Left ventricle myocardium superior (tissue), 1 donor: Measurements from ENCODE around the gene SNCG. TPM values are rescaled to one million over a fixed set of nuclear protein-coding genes. Genes with fewer than 3 reads are reported as not detected.
A peak's percentile ranks its signal among the peaks of the same experiment; 100 is the strongest.
"Not testable (repeated sequence)": the region's sequence is repeated elsewhere in the genome, so short reads cannot be mapped to it uniquely, and the experiment has no call there.

ENCODE experiments used
- ATAC-seq: fragments of 200-7000 bp; cut with Tn5 transposase; one replicate; pipeline ENCODE4 v1.9.1; 2020; ENCODE audit warnings: mild to moderate bottlenecking, moderate library complexity
- DNase-seq: peaks from one replicate; pipeline ENCODE4 v3.0.0-alpha.2; 2020
- intact Hi-C: fragments of 100-400 bp; cut with micrococcal nuclease; formaldehyde crosslinking; loops from one replicate; pipeline ENCODE4 v1.11.0; 2022
- total RNA-seq: library from RNA; stranded (reverse); fragmentation: NEBNext Ultra II Directional; extraction: Animal tissue kit (Norgen Biotek cat#: 25700); gene quantifications from one replicate; pipeline ENCODE4 v1.2.1, GENCODE V29; 2021
- donor health status: DM: no; HTN: yes; CAD: no; lungs with severe emphysema.

SNCG gene
- total RNA-seq, 1 donor from 2014 or later = 21.2 TPM

DNA sequence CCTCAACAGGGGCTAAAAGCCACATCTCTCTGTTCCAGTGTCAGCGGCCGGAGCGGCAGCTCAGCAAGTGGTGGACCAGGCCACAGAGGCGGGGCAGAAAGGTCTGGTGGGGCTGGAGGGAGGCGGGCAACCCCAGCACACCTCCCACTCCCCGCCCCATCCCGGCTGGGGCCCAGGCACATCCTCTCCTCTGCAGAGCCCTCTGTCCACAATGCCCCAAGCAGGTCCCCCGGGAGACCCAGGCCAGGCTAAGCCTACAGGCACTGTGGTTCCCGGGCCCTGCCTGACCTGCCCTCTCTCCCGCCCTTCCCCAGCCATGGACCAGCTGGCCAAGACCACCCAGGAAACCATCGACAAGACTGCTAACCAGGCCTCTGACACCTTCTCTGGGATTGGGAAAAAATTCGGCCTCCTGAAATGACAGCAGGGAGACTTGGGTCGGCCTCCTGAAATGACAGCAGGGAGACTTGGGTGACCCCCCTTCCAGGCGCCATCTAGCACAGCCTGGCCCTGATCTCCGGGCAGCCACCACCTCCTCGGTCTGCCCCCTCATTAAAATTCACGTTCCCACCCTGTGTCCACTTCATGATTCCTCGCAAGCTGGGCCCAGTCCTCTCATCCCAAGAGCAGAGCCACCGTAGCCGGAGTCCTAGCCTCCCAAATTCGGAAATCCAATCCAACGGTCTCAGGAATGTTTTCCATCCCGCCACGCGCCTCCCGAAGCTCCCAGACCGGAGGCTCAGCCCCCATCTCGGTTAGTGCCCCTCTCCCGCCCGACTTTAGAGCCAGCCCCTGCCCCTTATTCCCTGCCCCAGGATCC, 12.0 kb downstream of the SNCG start:
- DNase-seq = peak; percentile 92
- intact Hi-C loops = no loop called here
- peak; percentile 73 for ATAC-seq

DNA sequence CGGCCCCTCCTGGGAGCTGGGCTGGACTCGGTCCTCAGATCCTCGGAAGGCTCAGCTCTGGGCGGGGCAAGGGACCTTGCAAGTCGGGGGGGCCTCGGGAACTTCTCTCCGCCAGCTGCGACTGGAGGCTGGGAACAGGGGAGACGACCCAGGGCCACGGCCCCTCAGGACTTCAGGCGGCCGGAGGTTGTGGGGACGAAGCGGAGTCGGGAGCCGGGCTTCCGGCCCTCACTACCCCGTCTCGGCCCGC, 12.5 kb downstream of the SNCG start:
- DNase-seq (no peak), ATAC-seq (peak; percentile 41)
- intact Hi-C loops = no loop called here

DNA sequence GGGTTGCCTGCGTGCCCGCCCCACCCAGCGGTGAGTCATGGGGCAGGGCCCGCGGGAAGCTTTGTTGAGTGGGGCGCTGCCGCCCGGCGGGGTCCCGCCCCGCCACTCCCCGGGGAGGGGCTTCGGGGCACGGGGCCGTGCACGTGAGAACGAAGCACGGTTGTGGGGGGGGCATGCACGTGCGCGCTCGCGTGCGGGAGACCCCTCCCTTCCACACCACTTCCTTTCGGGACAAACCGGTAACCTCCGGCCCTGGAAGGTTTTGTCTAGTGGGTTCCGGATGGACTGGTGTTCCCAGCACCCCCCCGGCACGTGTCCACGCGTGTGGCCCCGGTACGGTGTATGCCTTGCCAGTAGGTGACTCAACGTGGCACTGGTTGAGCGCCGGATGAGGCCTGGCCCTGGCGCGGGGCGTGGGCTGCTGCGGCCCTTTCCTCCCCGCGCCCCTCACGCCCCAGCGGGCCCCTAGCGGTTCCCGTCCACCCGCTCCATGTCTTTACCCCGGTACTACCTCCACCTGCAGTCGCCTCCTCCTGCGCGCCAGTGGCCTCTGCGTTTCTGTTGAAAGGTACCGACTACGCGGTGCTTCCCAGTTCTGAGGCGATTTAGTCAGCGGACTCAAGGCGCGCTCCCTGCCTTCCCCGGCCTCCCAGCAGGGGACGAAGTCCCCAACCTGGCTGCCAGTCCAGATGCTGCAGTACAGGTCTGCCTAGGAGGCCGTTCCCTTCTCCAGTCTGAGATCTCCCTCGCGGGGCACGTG, 13.0 kb downstream of the SNCG start:
- intact Hi-C loops = no loop called here
- DNase-seq (peak; percentile 93), ATAC-seq (peak; percentile 85)

DNA sequence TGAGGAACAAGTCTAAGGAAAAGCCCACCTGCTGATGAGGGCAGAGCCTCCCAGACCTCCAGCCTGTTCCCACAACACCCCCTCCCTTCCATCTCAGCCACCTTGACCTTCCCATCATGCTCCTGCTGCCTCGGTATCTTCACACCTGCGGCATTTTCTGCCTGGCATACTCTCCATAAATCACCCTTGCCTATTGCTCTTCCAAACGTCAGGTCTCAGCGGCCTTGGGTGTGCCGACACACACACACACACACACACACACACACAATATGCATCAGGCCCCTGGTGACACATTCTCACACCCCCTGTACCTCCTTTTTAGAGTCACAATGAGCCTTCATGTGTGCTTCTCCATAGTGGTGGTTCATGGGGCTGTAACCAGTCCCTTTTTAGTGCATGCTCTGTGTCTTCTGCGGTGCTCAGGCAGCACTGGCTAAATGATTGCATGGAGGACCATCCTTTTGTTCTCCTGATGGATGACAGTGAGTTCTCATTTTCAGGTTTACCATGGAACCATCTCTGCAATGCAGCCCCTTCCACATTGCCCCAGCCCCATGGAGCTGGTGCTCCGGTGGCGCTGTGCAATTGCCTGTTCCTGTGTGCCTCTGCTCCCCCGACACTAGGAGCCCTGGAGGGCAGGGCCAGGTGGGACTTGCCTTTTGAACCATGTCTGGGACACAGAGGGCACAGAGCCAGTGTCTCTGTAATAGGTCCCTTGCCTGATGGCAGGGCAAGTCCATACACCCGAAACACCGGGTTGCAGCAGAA, 14.4 kb downstream of the SNCG start:
- ATAC-seq (no peak), DNase-seq (no peak)
- intact Hi-C loops = no loop called here

DNA sequence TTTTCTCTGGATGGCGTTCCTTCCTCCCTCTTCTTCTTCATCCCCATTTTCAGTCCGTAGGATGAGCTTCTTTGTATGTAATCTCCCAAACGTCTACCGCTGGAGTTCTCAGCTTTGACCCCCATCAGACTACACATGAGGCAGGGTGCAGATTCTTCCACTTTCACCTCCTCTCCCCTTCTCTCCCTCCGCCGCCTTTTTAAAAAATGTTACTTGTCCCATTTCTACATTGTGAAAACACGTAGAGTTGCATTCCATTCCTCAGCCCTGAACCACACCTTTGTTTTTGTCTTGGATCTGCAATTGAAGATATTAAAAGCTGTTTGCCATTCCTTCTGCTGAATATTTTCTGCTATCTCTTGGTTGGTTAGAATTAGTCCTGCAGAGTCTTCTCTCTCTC, 16.1 kb downstream of the SNCG start:
- intact Hi-C loops = no loop called here
- no peak for ATAC-seq
- no peak for DNase-seq

DNA sequence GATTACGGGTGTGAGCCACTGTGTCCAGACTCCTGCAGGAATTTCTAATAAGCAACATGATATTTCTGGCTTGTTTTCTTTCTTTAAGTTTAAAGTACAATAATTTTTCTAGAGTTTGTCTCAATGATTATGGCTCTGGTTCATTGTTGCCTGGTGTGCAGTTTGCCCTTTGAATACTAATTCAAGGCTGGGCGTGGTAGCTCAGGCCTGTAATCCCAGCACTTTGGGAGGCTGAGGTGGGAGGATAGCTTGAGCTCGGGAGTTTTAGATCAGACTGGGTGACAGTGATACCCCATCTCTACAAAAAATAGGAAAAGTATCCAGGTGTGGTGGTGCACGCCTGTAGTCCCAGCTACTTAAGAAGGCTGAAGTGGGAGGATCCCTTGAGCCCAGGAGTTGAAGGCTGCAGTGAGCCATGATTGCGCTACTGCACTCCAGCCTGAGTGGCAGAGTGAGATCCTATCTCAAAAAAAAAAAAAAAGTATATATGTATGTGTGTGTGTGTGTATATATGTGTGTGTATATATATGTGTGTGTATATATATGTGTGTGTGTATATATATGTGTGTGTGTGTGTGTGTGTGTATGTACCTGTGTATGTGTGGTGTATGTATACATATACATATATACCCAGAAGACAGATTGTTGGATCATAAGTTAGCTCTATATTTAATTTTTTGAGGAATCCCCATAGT, 18.1 kb downstream of the SNCG start:
- intact Hi-C loops = no loop called here
- no peak for DNase-seq
- no peak for ATAC-seq

DNA sequence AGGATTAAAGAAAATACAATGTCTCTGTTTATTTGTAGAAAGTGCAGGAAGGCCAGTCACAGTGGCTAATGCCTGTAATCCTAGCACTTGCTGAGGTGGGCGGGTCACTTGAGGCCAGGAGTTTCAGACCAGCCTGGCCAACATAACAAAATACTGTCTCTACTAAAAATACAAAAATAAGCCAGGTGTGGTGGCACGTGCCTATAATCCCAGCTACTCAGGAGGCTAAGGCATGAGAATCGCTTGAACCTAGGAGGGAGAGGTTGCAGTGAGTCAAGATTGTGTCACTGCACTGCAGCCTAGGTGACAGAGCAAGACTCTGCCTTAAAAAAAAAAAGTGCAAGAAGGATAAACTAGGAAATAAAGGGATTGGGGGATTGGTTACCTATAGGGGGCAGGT, 20.1 kb downstream of the SNCG start:
- ATAC-seq, intact Hi-C loops, DNase-seq: not testable (repeated sequence)

DNA sequence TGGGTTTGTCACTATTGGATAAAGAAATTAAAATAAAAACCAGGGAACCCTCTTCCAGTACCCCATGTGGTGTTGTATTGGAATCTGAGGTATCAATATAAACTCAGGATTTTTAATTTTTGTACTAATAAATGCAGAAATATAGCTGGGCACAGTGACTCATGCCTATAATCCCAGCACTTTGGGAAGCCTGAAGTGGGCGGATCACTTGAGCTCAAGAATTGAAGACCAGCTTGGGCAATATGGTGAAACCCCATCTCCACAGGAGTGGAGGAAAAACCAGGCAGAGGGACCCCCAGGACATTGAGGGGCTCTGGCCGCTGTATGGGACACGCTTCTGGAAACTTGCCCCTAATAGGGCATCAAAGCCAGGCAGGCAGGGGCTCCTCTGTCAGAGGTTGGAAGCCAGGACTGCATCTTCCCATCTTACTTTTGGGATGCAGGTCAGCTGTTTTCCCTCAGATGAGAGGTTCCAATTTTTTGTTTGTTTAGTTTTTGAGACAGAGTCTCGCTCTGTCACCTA, 21.0 kb downstream of the SNCG start:
- peak; percentile 5 for ATAC-seq
- intact Hi-C loops = no loop called here
- no peak for DNase-seq

DNA sequence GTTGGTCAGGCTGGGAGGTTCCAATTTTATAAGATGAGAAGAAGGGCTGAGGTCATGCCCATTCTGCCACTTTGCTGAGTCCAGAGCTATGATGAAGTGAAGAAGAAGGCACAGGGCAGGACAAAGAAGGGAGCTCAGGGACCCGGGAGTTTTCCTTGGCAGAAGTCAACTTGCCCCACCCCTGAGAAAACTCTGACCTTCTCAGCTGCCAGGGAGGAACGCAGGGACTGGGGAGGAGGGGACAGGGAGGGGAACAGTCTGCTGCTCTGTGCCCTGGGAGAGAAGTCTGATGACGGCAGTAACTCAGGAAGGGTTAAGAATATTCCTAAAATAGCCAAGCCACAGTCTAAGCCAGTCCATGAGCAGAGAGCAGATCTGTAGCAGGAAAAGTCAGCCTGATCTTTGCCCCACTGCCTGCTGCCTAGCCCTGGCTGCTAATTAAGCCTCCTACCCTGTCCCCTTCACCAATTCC, 21.6 kb downstream of the SNCG start:
- DNase-seq = peak; percentile 60
- peak; percentile 92 for ATAC-seq
- intact Hi-C loops = no loop called here

DNA sequence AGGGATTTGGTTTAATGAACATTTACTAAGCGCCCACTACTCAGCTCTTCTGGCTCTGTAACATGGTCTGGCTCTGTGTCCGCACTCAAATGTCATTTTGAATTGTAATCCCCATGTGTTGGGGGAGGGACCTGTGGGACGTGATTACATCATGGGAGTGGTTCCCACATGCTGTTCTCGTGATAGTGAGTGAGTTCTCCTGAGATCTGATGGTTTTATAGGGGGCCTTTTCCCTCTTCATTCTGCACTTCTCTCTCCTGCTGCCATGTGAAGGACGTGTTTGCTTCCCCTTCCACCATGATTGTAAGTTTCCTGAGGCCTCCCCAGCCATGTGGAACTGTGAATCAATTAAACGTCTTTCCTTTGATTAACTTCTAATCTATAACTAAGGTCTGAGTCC, 22.6 kb downstream of the SNCG start:
- peak; percentile 21 for ATAC-seq
- intact Hi-C loops, DNase-seq: not testable (repeated sequence)

DNA sequence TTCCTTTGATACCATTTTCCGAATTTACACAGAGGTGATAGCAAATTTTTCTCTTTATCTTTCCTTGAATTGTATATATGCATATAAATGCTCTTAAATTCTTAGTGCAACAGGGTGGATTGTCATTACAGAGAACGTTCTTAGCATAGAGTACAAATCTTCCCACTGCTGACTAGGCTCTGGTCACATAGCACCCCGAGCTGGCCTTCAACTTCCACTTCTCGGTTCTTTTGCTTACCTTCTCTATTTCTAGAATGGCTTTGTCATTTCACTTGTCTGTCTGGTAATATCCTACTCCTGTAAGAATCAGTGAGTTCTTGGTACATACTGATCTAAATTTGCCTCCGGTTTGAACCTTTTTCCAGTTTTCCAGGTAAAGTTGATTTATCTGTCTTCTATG, 23.3 kb downstream of the SNCG start:
- ATAC-seq = no peak
- intact Hi-C loops = no loop called here
- no peak for DNase-seq

DNA sequence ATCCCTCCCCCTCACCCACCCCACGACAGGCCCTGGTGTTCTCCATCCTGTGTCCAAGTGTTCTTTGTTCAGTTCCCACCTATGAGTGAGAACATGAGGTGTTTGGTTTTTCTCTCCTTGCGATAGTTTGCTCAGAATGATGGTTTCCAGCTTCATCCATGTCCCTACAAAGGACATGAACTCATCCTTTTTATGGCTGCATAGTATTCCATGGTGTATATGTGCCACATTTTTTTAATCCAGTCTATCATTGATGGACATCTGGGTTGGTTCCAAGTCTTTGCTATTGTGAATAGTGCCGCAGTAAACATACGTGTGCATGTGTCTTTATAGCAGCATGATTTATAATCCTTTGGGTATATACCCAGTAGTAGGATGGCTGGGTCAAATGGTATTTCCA, 26.1 kb downstream of the SNCG start:
- intact Hi-C loops, ATAC-seq, DNase-seq: not testable (repeated sequence)

DNA sequence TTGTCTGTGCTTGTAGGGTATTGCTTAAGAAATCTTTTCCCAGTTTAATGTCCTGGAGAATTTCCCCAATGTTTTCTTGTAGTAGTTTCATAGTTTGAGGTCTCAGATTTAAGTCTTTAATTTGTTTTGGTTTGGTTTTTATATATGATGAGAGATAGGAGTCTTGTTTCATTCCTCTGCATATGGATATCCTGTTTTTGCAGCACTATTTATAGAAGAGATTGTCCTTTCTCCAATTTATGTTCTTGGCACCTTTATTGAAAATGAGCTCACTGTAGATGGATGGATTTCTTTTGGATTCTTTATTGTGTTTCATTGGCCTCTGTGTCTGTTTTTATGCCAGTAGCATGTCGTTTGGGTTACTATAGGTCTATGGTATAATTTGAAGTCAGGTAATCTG, 30.1 kb downstream of the SNCG start:
- intact Hi-C loops = no loop called here
- no peak for ATAC-seq

DNA sequence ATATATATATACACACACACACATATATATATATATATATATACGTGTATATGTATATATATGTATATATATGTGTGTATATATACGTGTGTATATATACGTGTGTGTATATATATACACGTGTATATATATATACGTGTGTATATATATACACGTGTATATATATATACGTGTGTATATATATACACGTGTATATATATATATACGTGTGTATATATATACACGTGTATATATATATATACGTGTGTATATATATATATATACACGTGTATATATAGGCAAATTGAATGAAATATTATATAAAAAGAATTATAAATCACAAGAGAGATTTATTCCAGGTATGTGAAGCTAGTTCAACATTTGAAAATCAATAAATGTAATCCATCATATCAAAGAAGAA, 33.0 kb downstream of the SNCG start:
- intact Hi-C loops, DNase-seq, ATAC-seq: not testable (repeated sequence)

More for the DNA sequence above, 30.1 kb downstream of the SNCG start:
- DNase-seq = no peak

DNA sequence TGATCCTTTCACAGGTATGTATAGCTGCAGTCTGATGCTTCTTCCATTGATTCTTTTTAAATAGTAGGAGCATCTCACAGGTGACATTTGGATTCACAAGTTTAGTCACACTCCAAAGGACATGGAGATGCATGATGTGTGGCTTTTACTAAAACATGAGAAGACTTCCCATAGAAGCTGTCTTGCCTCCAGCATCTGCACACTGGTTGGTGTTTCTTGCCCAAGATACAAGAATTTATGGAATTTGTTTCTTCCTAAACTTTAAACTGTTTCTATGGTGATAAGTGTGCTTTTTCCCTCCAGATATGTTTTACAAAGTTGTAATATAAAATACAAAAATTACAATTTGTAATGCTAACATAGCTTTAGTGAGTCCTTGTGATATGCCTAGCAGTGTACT, 34.1 kb downstream of the SNCG start:
- intact Hi-C loops = no loop called here
- ATAC-seq (no peak), DNase-seq (no peak)

DNA sequence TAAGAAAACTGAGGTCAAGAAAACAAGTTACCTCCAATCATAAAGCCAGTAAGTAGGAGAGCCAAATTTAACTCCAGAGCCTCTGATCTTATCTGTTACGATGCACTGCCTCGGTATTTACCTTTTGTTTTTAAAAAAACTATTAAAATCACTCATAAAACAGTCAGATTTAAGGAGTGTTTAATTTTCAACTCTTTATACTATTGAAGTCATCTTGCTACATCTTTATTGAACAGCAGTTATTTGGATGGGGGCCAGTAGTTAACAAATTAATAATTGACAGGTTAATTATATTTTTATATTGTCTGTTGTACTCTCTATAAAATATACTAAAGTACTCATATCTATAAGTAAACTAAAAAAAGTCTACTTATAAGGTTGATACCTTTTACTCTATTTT, 34.5 kb downstream of the SNCG start:
- intact Hi-C loops = no loop called here
- DNase-seq = no peak
- ATAC-seq = no peak

DNA sequence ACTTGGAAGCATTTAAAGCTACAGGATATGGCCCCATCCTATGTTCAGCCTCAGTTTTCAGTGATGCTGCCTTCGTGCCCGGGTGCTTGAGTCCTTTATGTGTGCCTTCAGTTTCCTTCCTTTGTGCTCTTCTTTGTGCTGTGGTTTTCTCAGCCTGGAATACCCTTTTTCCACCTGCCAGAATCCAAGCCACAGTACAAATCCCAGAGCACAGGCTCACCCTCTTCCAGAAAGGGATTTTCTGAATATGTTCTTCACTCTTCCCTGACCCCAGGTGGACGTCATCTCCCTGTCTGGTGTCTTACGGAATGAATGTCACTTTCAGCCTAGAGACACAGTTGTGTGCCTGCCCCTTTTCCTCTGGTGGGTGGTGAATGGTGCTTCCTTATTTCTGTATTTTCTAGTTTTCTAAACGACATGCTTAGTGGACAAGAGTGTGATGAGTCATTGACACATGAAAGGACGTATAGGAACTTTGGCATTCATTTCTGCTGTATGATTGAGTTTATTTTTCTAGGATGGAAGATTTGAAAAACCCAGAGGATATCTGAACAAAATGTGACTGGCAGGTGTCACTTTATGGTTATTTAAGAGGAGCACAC, 41.5 kb downstream of the SNCG start:
- ATAC-seq, intact Hi-C loops, DNase-seq: not testable (repeated sequence)

DNA sequence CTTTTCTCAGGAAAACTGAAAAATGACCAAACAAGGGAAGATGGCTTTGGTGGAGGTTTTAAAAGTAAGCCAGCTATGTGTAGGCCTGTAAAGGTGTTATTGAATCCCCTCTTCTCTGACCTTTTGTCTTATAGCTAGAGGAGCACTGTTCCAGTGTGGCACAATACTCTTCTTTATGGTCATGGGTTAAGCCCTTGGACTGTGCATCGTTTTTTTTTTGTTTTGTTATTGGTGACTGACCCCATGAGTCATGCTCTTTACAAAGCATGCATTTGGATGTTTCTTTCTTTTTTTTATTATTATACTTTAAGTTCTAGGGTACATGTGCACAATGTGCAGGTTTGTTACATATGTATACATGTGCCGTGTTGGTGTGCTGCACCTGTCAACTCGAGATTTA, 42.1 kb downstream of the SNCG start:
- ATAC-seq = no peak
- intact Hi-C loops = no loop called here
- no peak for DNase-seq

DNA sequence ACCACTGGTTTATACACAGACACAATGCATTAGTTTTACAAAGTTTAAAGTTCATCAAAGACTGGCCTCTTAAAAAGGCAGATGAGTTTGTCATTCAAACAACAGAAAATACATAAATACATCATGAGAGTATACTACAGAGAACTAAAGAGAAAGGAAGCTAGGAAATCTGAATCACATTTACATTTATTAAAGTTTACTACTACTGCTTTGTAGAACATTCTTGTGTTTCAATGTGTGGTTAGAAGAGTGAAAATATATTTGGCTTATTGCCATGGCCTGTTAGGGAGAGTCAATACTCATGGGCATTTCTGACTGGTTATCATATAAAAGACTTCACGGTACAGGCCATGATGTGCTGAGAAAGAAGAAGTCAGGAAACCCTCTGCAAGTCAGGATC, 48.7 kb downstream of the SNCG start:
- intact Hi-C loops, DNase-seq, ATAC-seq: not testable (repeated sequence)
